ENCODE measurements around the gene CORO2B.

GRCh38 chr15:68565234-68565633, 13.6 kb upstream of the CORO2B start:
- no peak for TF ChIP-seq CTCF (IDR thresholded peaks at IDR 0.05)
- TF ChIP-seq POLR2A (IDR thresholded peaks at IDR 0.05): no peak
